Measurements from ENCODE around the gene HORMAD1.

- TF ChIP-seq ZNF561 (tag by site-specific recombination; IDR thresholded peaks at IDR 0.05; ENCODE audit: borderline replicate concordance) (no peak), ZNF394 (tag by site-specific recombination; IDR thresholded peaks at IDR 0.05; ENCODE audit: borderline replicate concordance) (no peak), CTCF (tag by site-specific recombination; IDR thresholded peaks at IDR 0.05) (no peak), ZNF514 (tag by site-specific recombination; IDR thresholded peaks at IDR 0.05) (no peak), YY1 (tag by site-specific recombination; IDR thresholded peaks at IDR 0.05) (no peak), OVOL3 (tag by site-specific recombination; IDR thresholded peaks at IDR 0.05) (no peak), SALL2 (tag by site-specific recombination; IDR thresholded peaks at IDR 0.05; ENCODE audit: borderline replicate concordance) (no peak), ZNF416 (tag by site-specific recombination; IDR thresholded peaks at IDR 0.05) (no peak), YY2 (tag by site-specific recombination; IDR thresholded peaks at IDR 0.05) (no peak), SETDB1 (IDR thresholded peaks at IDR 0.05; ENCODE audit: insufficient read length, low read length) (no peak), ZNF146 (tag by site-specific recombination; IDR thresholded peaks at IDR 0.05) (no peak), ZNF658 (tag by site-specific recombination; IDR thresholded peaks at IDR 0.05) (no peak), GFI1B (tag by site-specific recombination; IDR thresholded peaks at IDR 0.05) (no peak)
Measured at GRCh38 chr1:150678988-150679387, 41.7 kb downstream of the HORMAD1 start.

Measured in HEK293 (cell line).